Right lobe of liver (tissue), 4 donors: Measurements from ENCODE around the gene SLAMF8.
A peak's percentile ranks its signal among the peaks of the same experiment; 100 is the strongest.

Experiments
- POLR2A ChIP-seq: fragments of 450-650 bp; IDR thresholded peaks from one replicate; pipeline ENCODE4 v1.6.1; 2017; ENCODE audit warnings: antibody characterized with exemption, mild to moderate bottlenecking
- TF ChIP-seq, protein P1 (sequence below), 4 donors: fragments of 200-600 bp in 3 of 4; fragments of 450-650 bp in 1 of 4; IDR thresholded peaks; one replicate each; pipeline versions ENCODE4 v1.5.1 to v1.8.0; 2016 to 2022; ENCODE audit warnings: antibody characterized with exemption in 4 of 4, mild to moderate bottlenecking in 2 of 4
- donor health status: DM: no; HTN: no; CAD: no.
- donor health status: DM: no; HTN: no; CAD: no.
- donor health status: DM: no; HTN: yes; CAD: no.

- TF ChIP-seq, protein P1, sequence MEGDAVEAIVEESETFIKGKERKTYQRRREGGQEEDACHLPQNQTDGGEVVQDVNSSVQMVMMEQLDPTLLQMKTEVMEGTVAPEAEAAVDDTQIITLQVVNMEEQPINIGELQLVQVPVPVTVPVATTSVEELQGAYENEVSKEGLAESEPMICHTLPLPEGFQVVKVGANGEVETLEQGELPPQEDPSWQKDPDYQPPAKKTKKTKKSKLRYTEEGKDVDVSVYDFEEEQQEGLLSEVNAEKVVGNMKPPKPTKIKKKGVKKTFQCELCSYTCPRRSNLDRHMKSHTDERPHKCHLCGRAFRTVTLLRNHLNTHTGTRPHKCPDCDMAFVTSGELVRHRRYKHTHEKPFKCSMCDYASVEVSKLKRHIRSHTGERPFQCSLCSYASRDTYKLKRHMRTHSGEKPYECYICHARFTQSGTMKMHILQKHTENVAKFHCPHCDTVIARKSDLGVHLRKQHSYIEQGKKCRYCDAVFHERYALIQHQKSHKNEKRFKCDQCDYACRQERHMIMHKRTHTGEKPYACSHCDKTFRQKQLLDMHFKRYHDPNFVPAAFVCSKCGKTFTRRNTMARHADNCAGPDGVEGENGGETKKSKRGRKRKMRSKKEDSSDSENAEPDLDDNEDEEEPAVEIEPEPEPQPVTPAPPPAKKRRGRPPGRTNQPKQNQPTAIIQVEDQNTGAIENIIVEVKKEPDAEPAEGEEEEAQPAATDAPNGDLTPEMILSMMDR (IDR thresholded peaks at IDR 0.05) = peak in 2 of 4 donors; percentile 5 to 7
- no peak for TF ChIP-seq POLR2A
These were observed 19.3 kb downstream of the SLAMF8 start for GRCh38 chr1:159845751-159846629.
